Measurements from ENCODE around the gene OR52N2.

Gene OR52N2

GRCh38 chr11:5833446-5833845, 24.7 kb downstream of the OR52N2 start:
- Histone ChIP-seq H3K36me3 (replicated peaks; ENCODE audit: insufficient read depth, low read length) (no peaks in the 10 kb centered on the region), H3K4me3 (ENCODE audit: low read length) (no peak overlapping the region), H3K79me2 (ENCODE audit: low read length) (no peaks in the 10 kb centered on the region), H3F3A (ENCODE audit: insufficient read depth, low read length) (no peaks in the 10 kb centered on the region), H3K27me3 (replicated peaks; ENCODE audit: insufficient read depth, low read length) (no peaks in the 10 kb centered on the region), H3K9ac (ENCODE audit: low read length) (no peak overlapping the region), H4K20me1 (ENCODE audit: insufficient read depth, low read length) (no peaks in the 10 kb centered on the region), H3K27ac (ENCODE audit: low read length) (no peak overlapping the region), H3K4me2 (ENCODE audit: low read depth, low read length) (no peak overlapping the region), H3K9me3 (replicated peaks; ENCODE audit: insufficient read depth, low read length) (no peaks in the 10 kb centered on the region), H3K9me2 (replicated peaks; ENCODE audit: insufficient read depth, low read length) (no peaks in the 10 kb centered on the region), H3K4me1 (ENCODE audit: low read length) (peaks cover 10% of the 10 kb centered on the region; the same call in 1 of the 2 replicates), H2AFZ (ENCODE audit: low read length) (no peak overlapping the region)
- TF ChIP-seq EZH2phosphoT487 (IDR thresholded peaks at IDR 0.05; ENCODE audit: low read length): no peak
- TF ChIP-seq EZH2 (optimal IDR thresholded peaks at IDR 0.05; ENCODE audit: low read depth, low read length): no peak
- no peak for TF ChIP-seq CTCF (IDR thresholded peaks at IDR 0.05; ENCODE audit: low read length)
- DNase-seq: no peak

- no peaks in the 10 kb centered on the region for H3K79me2 ChIP-seq (ENCODE audit: low read length)
- no peaks in the 10 kb centered on the region for H3K36me3 ChIP-seq (replicated peaks; ENCODE audit: insufficient read depth, low read length)
- H4K20me1 ChIP-seq (ENCODE audit: insufficient read depth, low read length): no peaks in the 10 kb centered on the region
- no peaks in the 10 kb centered on the region for H3K27me3 ChIP-seq (replicated peaks; ENCODE audit: insufficient read depth, low read length)
- no peaks in the 10 kb centered on the region for H3F3A ChIP-seq (ENCODE audit: insufficient read depth, low read length)
- H3K9me3 ChIP-seq (replicated peaks; ENCODE audit: insufficient read depth, low read length): no peaks in the 10 kb centered on the region
- TF ChIP-seq EZH2phosphoT487 (IDR thresholded peaks at IDR 0.05; ENCODE audit: low read length) (no peak), CTCF (IDR thresholded peaks at IDR 0.05; ENCODE audit: low read length) (no peak), EZH2 (optimal IDR thresholded peaks at IDR 0.05; ENCODE audit: low read depth, low read length) (no peak)
- H3K27ac ChIP-seq (ENCODE audit: low read length): no peak overlapping the region
- no peak overlapping the region for H3K4me2 ChIP-seq (ENCODE audit: low read depth, low read length)
- DNase-seq: no peak
- no peak overlapping the region for H2AFZ ChIP-seq (ENCODE audit: low read length)
- H3K4me1 ChIP-seq (ENCODE audit: low read length): no peaks in the 10 kb centered on the region
- H3K4me3 ChIP-seq (ENCODE audit: low read length): no peak overlapping the region
- no peaks in the 10 kb centered on the region for H3K9me2 ChIP-seq (replicated peaks; ENCODE audit: insufficient read depth, low read length)
- no peak overlapping the region for H3K9ac ChIP-seq (ENCODE audit: low read length)
Observed at GRCh38 chr11:5837695-5838094, 29.0 kb downstream of the OR52N2 start.

GRCh38 chr11:5841797-5842196, 33.1 kb downstream of the OR52N2 start, which contains the start of gene OR52E6:
TSS of gene OR52E6 (minus strand) at chr11:5841897. CDS start at chr11:5841897, 0 bp downstream.
- H3K36me3 ChIP-seq (replicated peaks; ENCODE audit: insufficient read depth, low read length): no peaks in the 10 kb centered on the region
- no peaks in the 10 kb centered on the region for H3K27me3 ChIP-seq (replicated peaks; ENCODE audit: insufficient read depth, low read length)
- H3K4me2 ChIP-seq (ENCODE audit: low read depth, low read length): no peak within 1 kb of the TSS
- H4K20me1 ChIP-seq (ENCODE audit: insufficient read depth, low read length): no peaks in the 10 kb centered on the region
- H3K4me3 ChIP-seq (ENCODE audit: low read length): no peak within 1 kb of the TSS
- DNase-seq: no peak
- no peak within 1 kb of the TSS for H3K27ac ChIP-seq (ENCODE audit: low read length)
- no peaks in the 10 kb centered on the region for H3K79me2 ChIP-seq (ENCODE audit: low read length)
- no peaks in the 10 kb centered on the region for H3K9me2 ChIP-seq (replicated peaks; ENCODE audit: insufficient read depth, low read length)
- H3K9me3 ChIP-seq (replicated peaks; ENCODE audit: insufficient read depth, low read length): no peaks in the 10 kb centered on the region
- H3K4me1 ChIP-seq (ENCODE audit: low read length): no peaks in the 10 kb centered on the region
- TF ChIP-seq EZH2phosphoT487 (IDR thresholded peaks at IDR 0.05; ENCODE audit: low read length) (no peak), EZH2 (optimal IDR thresholded peaks at IDR 0.05; ENCODE audit: low read depth, low read length) (no peak), CTCF (IDR thresholded peaks at IDR 0.05; ENCODE audit: low read length) (no peak)
- H3F3A ChIP-seq (ENCODE audit: insufficient read depth, low read length): no peaks in the 10 kb centered on the region
- H3K9ac ChIP-seq (ENCODE audit: low read length): no peak within 1 kb of the TSS
- H2AFZ ChIP-seq (ENCODE audit: low read length): no peak within 1 kb of the TSS

Data from MM.1S (cell line).